GM23338 (cell line): ENCODE measurements around the gene NEXMIF. TPM values are rescaled to one million over a fixed set of nuclear protein-coding genes. Genes with fewer than 3 reads are reported as not detected.

Source experiments
- ATAC-seq: fragments of 200-7000 bp; cut with Tn5 transposase; 3 replicates; pipeline ENCODE4 v1.9.1; 2020
- DNase-seq: peaks from one replicate; pipeline ENCODE4 v3.0.0-alpha.2; 2015; ENCODE audit warnings: low spot score
- H2AFZ ChIP-seq: fragments of 200-600 bp; sonication (generic); 2 replicates; pipeline ENCODE4 v1.8.0; 2016; ENCODE audit warnings: antibody characterized with exemption, mild to moderate bottlenecking, moderate library complexity
- H3F3A ChIP-seq: fragments of 200-600 bp; sonication (generic); replicated peaks from 2 replicates; pipeline ENCODE4 v1.8.0; 2017; ENCODE audit warnings: antibody characterized with exemption, mixed run types, low read depth
- H3K27ac ChIP-seq: fragments of 200-600 bp; sonication (generic); 2 replicates; pipeline ENCODE4 v1.6.1; 2016; ENCODE audit warnings: low read depth
- H3K27me3 ChIP-seq: fragments of 200-600 bp; sonication (generic); 2 replicates; pipeline ENCODE4 v1.8.0; 2016; ENCODE audit warnings: mild to moderate bottlenecking, mixed run types, moderate library complexity; ENCODE audit not compliant: insufficient read depth
- H3K36me3 ChIP-seq: fragments of 200-600 bp; sonication (generic); 2 replicates; pipeline ENCODE4 v1.8.0; 2016; ENCODE audit warnings: mild to moderate bottlenecking; ENCODE audit not compliant: insufficient read depth
- H3K4me1 ChIP-seq: fragments of 200-600 bp; sonication (generic); 2 replicates; pipeline ENCODE4 v1.8.0; 2016; ENCODE audit warnings: mild to moderate bottlenecking, moderate library complexity; ENCODE audit not compliant: insufficient read depth
- H3K4me2 ChIP-seq: fragments of 200-600 bp; sonication (generic); 2 replicates; pipeline ENCODE4 v1.7.1; 2017; ENCODE audit warnings: mixed run types
- H3K4me3 ChIP-seq: fragments of 200-600 bp; sonication (generic); 2 replicates; pipeline ENCODE4 v1.6.1; 2016; ENCODE audit warnings: mixed run types
- H3K79me2 ChIP-seq: fragments of 200-600 bp; sonication (generic); replicated peaks from 2 replicates; pipeline ENCODE4 v1.8.0; 2017; ENCODE audit warnings: mild to moderate bottlenecking; ENCODE audit not compliant: insufficient read depth
- H3K9me2 ChIP-seq: fragments of 200-600 bp; sonication (generic); 2 replicates; pipeline ENCODE4 v1.8.0; 2017; ENCODE audit not compliant: insufficient read depth
- H4K20me1 ChIP-seq: fragments of 200-600 bp; sonication (generic); replicated peaks from 2 replicates; pipeline ENCODE4 v1.8.0; 2017; ENCODE audit warnings: mild to moderate bottlenecking; ENCODE audit not compliant: insufficient read depth
- H3K27ac Mint-ChIP-seq: 2 replicates; pipeline ENCODE4 v1.8.0; 2020; ENCODE audit warnings: inconsistent platforms, mild to moderate bottlenecking, moderate library complexity, mixed read lengths
- H3K27me3 Mint-ChIP-seq: 3 replicates; pipeline ENCODE4 v1.8.0; 2022; ENCODE audit warnings: low read depth, mild to moderate bottlenecking, moderate library complexity, mixed read lengths, inconsistent platforms; ENCODE audit not compliant: insufficient read depth, poor library complexity
- H3K36me3 Mint-ChIP-seq: 3 replicates; pipeline ENCODE4 v1.8.0; 2021; ENCODE audit warnings: low read depth, mild to moderate bottlenecking, inconsistent platforms, moderate library complexity, mixed read lengths
- H3K4me1 Mint-ChIP-seq: 3 replicates; pipeline ENCODE4 v1.8.0; 2020; ENCODE audit warnings: mild to moderate bottlenecking, inconsistent platforms, mixed read lengths
- H3K4me3 Mint-ChIP-seq: 3 replicates; pipeline ENCODE4 v1.8.0; 2021; ENCODE audit warnings: moderate library complexity, mild to moderate bottlenecking, inconsistent platforms, mixed read lengths
- H3K9me3 Mint-ChIP-seq: 3 replicates; pipeline ENCODE4 v1.8.0; 2020; ENCODE audit warnings: moderate library complexity, mild to moderate bottlenecking, inconsistent platforms, mixed read lengths
- CREB1 ChIP-seq: fragments of 250-450 bp; sonication (Bioruptor Pico); IDR thresholded peaks from 2 replicates; pipeline ENCODE4 v1.5.0; 2020; ENCODE audit warnings: low read depth, mild to moderate bottlenecking, moderate library complexity
- EZH2 ChIP-seq: fragments of 200-600 bp; sonication (generic); IDR thresholded peaks from one replicate; pipeline ENCODE4 v1.8.0; 2017; ENCODE audit warnings: antibody characterized with exemption, mild to moderate bottlenecking, low read depth; ENCODE audit not compliant: unreplicated experiment
- EZH2phosphoT487 ChIP-seq: fragments of 200-600 bp; sonication (generic); IDR thresholded peaks from one replicate; pipeline ENCODE4 v1.8.1; 2018; ENCODE audit warnings: antibody characterized with exemption; ENCODE audit not compliant: unreplicated experiment
- JUNB ChIP-seq: IDR thresholded peaks from one replicate; pipeline ENCODE4 v1.6.1; 2016; ENCODE audit warnings: antibody characterized with exemption; ENCODE audit not compliant: unreplicated experiment
- NANOG ChIP-seq: IDR thresholded peaks from 2 replicates; pipeline ENCODE4 v1.6.1; 2016; ENCODE audit warnings: antibody characterized with exemption, borderline replicate concordance
- POLR2AphosphoS5 ChIP-seq: IDR thresholded peaks from 2 replicates; pipeline ENCODE4 v1.6.1; 2016; ENCODE audit warnings: antibody characterized with exemption, low read depth
- STAT1 ChIP-seq: IDR thresholded peaks from one replicate; pipeline ENCODE4 v1.6.1; 2016; ENCODE audit warnings: antibody characterized with exemption; ENCODE audit not compliant: unreplicated experiment
- ZNF114 ChIP-seq: fragments of 250-450 bp; sonication (Bioruptor Pico); IDR thresholded peaks from 2 replicates; pipeline ENCODE4 v1.5.0; 2020; ENCODE audit warnings: mild to moderate bottlenecking, moderate library complexity
- ZNF331 ChIP-seq: fragments of 250-450 bp; sonication (Bioruptor Pico); IDR thresholded peaks from 2 replicates; pipeline ENCODE4 v1.5.0; 2020; ENCODE audit warnings: low read depth, mild to moderate bottlenecking, moderate library complexity
- polyA plus RNA-seq: library from polyadenylated mRNA; unstranded; fragments of >200 nt; fragmentation: Nextera tagmentation; extraction: Ambion mirVana; gene quantifications from 2 replicates; pipeline ENCODE4 v1.2.1, GENCODE V29; 2016
- total RNA-seq: library from RNA; depleted of rRNA; stranded (reverse); fragments of >200 nt; shearing (Covaris generic); gene quantifications from 2 replicates; pipeline ENCODE4 v1.2.3, GENCODE V29; 2014
- TF ChIP-seq, protein P1 (sequence below): fragments of 250-450 bp; sonication (Bioruptor Pico); IDR thresholded peaks from 2 replicates; pipeline ENCODE4 v1.5.0; 2020; ENCODE audit warnings: mild to moderate bottlenecking, moderate library complexity
- TF ChIP-seq, protein P2 (sequence below), 2 experiments: fragments of 200-600 bp in 1 of 2; sonication (generic) in 1 of 2; conservative IDR thresholded peaks; 2 replicates each; pipeline versions ENCODE4 v1.5.1 to v1.6.1; 2016 to 2017; ENCODE audit warnings: antibody characterized with exemption in 2 of 2, low read depth in 2 of 2, mild to moderate bottlenecking in 2 of 2, moderate library complexity in 1 of 2
- TF ChIP-seq, protein P3 (sequence below): IDR thresholded peaks from 2 replicates; pipeline ENCODE4 v1.6.1; 2016; ENCODE audit warnings: antibody characterized with exemption

NEXMIF gene
- total and polyA plus RNA-seq, 2 experiments from 2014 or later = 0.16 to 0.76 TPM

DNA sequence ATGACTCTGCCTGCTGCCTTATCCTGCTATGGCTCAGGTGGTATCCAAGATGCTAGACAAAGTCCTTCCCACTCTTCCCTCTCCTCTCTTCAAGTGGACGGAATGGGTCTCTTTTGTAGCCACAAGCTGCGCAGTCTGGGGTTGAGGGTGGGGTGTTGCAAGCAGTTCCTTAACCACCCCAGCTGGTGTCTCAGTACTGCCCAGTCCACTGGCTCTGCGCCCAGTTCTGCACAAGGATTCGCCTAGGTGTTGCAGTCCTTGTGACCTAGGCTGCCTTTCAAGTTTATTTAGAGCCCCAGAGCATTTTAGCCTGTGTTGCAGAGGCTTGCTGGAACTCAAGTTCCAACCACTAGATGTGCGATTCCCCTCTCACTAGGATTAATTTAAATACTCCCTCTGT, 120.7 kb downstream of the NEXMIF start:
- H3K9me2 ChIP-seq = no peaks in the 10 kb centered on the region
- Mint-ChIP-seq H3K9me3 (no peaks in the 10 kb centered on the region), H3K27ac (no peak overlapping the region), H3K27me3 (peaks cover 6% of the 10 kb centered on the region), H3K4me3 (no peak overlapping the region), H3K36me3 (no peaks in the 10 kb centered on the region), H3K4me1 (peaks cover 8% of the 10 kb centered on the region)
- H2AFZ ChIP-seq = no peak overlapping the region
- no peak overlapping the region for H3K4me2 ChIP-seq
- no peaks in the 10 kb centered on the region for H4K20me1 ChIP-seq
- no peaks in the 10 kb centered on the region for H3F3A ChIP-seq
- no peaks in the 10 kb centered on the region for H3K79me2 ChIP-seq
- H3K4me1 ChIP-seq = 0 out of 2 replicates have a peak, but pooled peaks cover under 1% of the 10 kb centered on the region
- H3K27ac ChIP-seq = no peak overlapping the region
- DNase-seq = peak; percentile 2
- no peaks in the 10 kb centered on the region for H3K36me3 ChIP-seq
- no peaks in the 10 kb centered on the region for H3K27me3 ChIP-seq
- no peak for ATAC-seq
- no peak overlapping the region for H3K4me3 ChIP-seq
- TF ChIP-seq POLR2AphosphoS5 = no peak
- no peak for TF ChIP-seq EZH2
- TF ChIP-seq ZNF114 (CRISPR knock-in tag) = no peak
- no peak for TF ChIP-seq ZNF331 (CRISPR knock-in tag)
- TF ChIP-seq JUNB = no peak
- TF ChIP-seq EZH2phosphoT487 = no peak
- TF ChIP-seq, protein P1, sequence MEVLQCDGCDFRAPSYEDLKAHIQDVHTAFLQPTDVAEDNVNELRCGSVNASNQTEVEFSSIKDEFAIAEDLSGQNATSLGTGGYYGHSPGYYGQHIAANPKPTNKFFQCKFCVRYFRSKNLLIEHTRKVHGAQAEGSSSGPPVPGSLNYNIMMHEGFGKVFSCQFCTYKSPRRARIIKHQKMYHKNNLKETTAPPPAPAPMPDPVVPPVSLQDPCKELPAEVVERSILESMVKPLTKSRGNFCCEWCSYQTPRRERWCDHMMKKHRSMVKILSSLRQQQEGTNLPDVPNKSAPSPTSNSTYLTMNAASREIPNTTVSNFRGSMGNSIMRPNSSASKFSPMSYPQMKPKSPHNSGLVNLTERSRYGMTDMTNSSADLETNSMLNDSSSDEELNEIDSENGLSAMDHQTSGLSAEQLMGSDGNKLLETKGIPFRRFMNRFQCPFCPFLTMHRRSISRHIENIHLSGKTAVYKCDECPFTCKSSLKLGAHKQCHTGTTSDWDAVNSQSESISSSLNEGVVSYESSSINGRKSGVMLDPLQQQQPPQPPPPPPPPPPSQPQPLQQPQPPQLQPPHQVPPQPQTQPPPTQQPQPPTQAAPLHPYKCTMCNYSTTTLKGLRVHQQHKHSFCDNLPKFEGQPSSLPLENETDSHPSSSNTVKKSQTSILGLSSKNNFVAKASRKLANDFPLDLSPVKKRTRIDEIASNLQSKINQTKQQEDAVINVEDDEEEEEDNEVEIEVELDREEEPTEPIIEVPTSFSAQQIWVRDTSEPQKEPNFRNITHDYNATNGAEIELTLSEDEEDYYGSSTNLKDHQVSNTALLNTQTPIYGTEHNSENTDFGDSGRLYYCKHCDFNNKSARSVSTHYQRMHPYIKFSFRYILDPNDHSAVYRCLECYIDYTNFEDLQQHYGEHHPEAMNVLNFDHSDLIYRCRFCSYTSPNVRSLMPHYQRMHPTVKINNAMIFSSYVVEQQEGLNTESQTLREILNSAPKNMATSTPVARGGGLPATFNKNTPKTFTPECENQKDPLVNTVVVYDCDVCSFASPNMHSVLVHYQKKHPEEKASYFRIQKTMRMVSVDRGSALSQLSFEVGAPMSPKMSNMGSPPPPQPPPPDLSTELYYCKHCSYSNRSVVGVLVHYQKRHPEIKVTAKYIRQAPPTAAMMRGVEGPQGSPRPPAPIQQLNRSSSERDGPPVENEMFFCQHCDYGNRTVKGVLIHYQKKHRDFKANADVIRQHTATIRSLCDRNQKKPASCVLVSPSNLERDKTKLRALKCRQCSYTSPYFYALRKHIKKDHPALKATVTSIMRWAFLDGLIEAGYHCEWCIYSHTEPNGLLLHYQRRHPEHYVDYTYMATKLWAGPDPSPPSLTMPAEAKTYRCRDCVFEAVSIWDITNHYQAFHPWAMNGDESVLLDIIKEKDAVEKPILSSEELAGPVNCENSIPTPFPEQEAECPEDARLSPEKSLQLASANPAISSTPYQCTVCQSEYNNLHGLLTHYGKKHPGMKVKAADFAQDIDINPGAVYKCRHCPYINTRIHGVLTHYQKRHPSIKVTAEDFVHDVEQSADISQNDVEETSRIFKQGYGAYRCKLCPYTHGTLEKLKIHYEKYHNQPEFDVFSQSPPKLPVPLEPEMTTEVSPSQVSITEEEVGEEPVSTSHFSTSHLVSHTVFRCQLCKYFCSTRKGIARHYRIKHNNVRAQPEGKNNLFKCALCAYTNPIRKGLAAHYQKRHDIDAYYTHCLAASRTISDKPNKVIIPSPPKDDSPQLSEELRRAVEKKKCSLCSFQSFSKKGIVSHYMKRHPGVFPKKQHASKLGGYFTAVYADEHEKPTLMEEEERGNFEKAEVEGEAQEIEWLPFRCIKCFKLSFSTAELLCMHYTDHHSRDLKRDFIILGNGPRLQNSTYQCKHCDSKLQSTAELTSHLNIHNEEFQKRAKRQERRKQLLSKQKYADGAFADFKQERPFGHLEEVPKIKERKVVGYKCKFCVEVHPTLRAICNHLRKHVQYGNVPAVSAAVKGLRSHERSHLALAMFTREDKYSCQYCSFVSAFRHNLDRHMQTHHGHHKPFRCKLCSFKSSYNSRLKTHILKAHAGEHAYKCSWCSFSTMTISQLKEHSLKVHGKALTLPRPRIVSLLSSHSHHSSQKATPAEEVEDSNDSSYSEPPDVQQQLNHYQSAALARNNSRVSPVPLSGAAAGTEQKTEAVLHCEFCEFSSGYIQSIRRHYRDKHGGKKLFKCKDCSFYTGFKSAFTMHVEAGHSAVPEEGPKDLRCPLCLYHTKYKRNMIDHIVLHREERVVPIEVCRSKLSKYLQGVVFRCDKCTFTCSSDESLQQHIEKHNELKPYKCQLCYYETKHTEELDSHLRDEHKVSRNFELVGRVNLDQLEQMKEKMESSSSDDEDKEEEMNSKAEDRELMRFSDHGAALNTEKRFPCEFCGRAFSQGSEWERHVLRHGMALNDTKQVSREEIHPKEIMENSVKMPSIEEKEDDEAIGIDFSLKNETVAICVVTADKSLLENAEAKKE (CRISPR knock-in tag) = no peak
- TF ChIP-seq CREB1 = no peak
- TF ChIP-seq, protein P2, sequence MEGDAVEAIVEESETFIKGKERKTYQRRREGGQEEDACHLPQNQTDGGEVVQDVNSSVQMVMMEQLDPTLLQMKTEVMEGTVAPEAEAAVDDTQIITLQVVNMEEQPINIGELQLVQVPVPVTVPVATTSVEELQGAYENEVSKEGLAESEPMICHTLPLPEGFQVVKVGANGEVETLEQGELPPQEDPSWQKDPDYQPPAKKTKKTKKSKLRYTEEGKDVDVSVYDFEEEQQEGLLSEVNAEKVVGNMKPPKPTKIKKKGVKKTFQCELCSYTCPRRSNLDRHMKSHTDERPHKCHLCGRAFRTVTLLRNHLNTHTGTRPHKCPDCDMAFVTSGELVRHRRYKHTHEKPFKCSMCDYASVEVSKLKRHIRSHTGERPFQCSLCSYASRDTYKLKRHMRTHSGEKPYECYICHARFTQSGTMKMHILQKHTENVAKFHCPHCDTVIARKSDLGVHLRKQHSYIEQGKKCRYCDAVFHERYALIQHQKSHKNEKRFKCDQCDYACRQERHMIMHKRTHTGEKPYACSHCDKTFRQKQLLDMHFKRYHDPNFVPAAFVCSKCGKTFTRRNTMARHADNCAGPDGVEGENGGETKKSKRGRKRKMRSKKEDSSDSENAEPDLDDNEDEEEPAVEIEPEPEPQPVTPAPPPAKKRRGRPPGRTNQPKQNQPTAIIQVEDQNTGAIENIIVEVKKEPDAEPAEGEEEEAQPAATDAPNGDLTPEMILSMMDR (conservative IDR thresholded peaks at IDR 0.05; ENCODE audit: low read depth in 2 of 2) = no peak
- no peak for TF ChIP-seq NANOG
- TF ChIP-seq, protein P3, sequence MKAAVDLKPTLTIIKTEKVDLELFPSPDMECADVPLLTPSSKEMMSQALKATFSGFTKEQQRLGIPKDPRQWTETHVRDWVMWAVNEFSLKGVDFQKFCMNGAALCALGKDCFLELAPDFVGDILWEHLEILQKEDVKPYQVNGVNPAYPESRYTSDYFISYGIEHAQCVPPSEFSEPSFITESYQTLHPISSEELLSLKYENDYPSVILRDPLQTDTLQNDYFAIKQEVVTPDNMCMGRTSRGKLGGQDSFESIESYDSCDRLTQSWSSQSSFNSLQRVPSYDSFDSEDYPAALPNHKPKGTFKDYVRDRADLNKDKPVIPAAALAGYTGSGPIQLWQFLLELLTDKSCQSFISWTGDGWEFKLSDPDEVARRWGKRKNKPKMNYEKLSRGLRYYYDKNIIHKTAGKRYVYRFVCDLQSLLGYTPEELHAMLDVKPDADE = no peak
- TF ChIP-seq STAT1 = no peak
